Fibroblast of lung (primary cell): ENCODE measurements around the gene IGF2.

Experiments used
- CTCF ChIP-seq, 2 donors: IDR thresholded peaks in 1 of 2; conservative IDR thresholded peaks in 1 of 2; 1 replicate in 1 of 2; 2 replicates in 1 of 2; pipeline ENCODE4 v1.5.1; 2011 to 2012; ENCODE audit warnings: low read length in 2 of 2, control low read depth in 1 of 2, inconsistent platforms in 1 of 2, low read depth in 1 of 2, mild to moderate bottlenecking in 1 of 2
- EZH2 ChIP-seq: IDR thresholded peaks from 2 replicates; pipeline ENCODE4 v1.5.1; 2012; ENCODE audit warnings: low read length, control low read depth, mild to moderate bottlenecking; ENCODE audit errors: missing control alignments

GRCh38 chr11:2187280-2187707, 48.1 kb upstream of the IGF2 start:
- TF ChIP-seq CTCF (conservative IDR thresholded peaks at IDR 0.05 in 1 of 2, IDR thresholded peaks at IDR 0.05 in 1 of 2; ENCODE audit: low read depth in 1 of 2, low read length in 2 of 2) (no peak), EZH2 (no peak)
